Fibroblast of gingiva (primary cell): ENCODE measurements around the gene ACTL9.

ENCODE experiments used
- DNase-seq: peaks from one replicate; pipeline ENCODE4 v3.0.0-alpha.2; 2011; ENCODE audit warnings: low read depth

The ACTL9 gene

GRCh38 chr19:8684001-8684902 is 14.3 kb downstream of the ACTL9 start:
- no peak for DNase-seq

GRCh38 chr19:8682931-8683330 is 15.7 kb downstream of the ACTL9 start:
- DNase-seq = no peak

GRCh38 chr19:8682472-8682871 is 16.1 kb downstream of the ACTL9 start:
- DNase-seq = no peak

GRCh38 chr19:8681345-8682029 is 17.1 kb downstream of the ACTL9 start:
- DNase-seq = no peak

- DNase-seq = no peak
Observed at GRCh38 chr19:8680676-8681344, 17.8 kb downstream of the ACTL9 start.

DNA sequence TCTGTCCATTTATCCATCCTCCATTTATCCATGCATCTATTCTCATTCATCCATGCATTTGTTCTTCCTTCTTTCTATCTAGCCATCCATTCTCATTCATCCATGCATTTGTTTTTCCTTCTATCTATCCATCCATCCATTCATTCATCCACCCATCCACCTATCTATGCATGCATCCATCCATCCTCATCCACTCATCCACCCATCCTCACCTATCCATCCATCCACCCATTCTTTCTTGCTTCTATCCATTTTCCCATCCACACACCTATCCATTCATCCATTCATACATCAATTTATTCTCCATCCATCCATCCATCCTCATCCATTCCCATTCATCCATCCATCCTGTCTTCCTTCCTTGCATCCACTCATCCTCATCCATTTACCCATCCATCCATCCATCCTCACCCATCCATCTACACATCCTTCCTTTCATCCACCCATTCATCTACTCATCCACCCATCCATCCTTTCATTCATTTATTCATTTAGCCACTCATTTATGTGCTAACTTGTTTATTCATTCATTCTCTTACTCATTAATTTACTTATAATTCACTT is 20.3 kb downstream of the ACTL9 start:
- no peak for DNase-seq

DNA sequence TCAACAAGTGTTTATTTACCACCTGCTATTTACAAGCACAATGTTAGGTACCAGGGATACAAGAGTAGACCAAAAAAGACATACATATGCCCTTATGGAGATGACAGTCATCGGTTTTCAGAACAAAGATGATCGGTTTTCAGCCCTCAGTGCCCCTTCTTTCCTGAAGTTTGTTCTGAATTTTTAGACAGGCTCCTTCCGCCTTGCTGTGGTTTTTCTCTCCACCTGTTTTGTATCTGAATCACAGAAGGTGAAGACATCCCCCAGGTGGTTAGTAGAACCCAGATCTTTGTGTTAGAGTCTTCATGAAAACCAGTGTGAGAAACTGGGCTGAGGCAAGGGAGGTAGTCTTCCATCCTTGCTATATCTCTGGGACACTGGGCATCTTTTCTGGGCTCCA is 23.5 kb downstream of the ACTL9 start:
- DNase-seq = no peak

DNA sequence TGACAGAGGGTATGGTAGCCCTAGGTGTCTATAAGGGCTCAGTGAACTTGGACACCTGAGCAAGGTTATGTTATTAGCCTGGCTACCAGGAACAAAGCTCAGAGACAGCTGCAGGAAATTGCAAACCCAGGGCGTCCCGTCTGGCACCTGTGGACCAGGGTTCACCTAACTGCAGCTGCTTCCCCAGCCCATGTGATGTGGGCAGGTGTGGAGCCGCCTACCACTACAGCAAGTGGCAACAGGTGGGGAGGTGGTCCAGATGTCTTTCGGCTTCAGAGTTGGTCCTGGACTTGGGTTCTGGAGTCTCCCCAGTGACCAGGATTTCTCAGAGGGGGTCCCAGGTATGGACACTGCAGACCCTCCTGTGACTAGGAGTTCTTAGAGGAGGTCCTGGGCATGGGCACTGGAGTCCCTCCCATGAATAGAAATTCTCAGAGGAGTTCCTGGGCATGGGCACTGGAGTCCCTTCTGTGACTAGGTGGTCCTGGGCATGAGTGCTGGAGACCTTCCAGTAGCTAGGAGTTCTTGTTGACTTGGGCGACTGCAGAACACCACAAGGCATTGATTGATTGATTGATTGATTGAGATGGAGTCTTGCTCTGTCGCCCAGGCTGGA is 25.2 kb downstream of the ACTL9 start:
- no peak for DNase-seq

DNA sequence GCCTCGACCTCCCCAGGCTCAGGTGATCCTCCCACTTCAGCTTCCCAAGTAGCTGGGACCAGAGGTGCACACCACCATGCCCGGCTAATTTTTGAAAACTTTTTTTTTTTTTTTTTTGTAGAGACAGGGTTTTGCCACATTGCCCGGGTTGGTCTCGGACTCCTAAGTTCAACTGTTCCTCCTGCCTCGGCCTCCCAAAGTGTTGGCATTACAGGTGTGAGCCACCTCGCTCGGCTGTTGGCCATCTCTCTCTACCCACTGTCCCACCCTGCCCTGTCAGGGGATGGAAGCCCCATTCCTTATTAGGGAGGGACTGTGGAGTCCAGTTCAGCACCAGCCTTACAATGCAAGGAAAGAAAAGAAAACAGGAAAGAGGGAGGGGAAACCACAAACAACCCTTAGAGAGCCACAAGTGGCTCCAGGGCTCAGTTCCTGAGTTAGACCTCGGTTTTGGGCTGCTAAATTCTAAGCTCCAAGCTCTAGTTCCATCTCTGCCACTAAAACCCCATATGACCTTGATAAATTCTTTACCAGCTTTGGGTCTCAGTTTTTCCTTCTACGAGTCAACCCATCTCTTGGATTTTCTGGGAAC is 31.7 kb downstream of the ACTL9 start:
- no peak for DNase-seq

DNA sequence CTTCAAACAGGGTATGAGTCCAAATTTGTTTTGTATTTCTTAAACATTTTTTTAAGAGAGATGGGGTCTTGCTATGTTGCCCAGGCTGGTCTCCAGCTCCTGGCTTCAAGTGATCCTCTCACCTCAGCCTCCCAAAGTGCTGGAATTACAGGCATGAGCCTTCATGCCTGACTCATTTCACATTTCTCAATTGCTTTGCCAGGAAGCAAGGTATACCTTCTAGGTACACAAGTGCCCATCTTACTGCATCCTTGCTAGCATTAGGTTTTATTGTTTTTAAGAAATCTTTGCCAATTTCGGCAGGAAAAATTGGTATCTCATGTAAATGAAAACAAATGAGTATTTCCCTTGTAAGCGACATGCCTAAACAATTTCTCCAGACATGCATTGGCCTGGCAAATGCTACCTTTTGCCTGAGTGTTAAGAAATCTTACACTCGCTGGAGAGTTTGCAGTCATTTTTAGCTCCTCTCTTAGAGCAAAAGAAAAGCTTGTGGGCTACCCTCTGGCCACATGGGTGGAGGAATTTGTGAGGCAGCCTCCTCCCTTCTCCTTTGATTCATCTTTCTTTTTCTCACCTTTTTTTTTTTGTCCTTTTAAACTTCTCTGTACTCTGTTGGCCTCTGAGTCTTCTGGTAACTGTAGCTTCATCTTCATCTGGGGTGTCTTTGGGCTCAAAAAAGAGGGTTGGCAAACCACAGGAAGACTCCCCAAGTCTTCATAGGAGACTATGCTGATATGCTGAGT is 33.0 kb downstream of the ACTL9 start:
- DNase-seq = no peak

- DNase-seq = no peak
Observed at GRCh38 chr19:8664671-8665057, 33.9 kb downstream of the ACTL9 start.

- DNase-seq = no peak
Observed at GRCh38 chr19:8663920-8664670, 34.5 kb downstream of the ACTL9 start.

GRCh38 chr19:8662263-8662662 is 36.3 kb downstream of the ACTL9 start:
- no peak for DNase-seq

- no peak for DNase-seq
Observed at GRCh38 chr19:8659905-8660304, 38.7 kb downstream of the ACTL9 start.

DNA sequence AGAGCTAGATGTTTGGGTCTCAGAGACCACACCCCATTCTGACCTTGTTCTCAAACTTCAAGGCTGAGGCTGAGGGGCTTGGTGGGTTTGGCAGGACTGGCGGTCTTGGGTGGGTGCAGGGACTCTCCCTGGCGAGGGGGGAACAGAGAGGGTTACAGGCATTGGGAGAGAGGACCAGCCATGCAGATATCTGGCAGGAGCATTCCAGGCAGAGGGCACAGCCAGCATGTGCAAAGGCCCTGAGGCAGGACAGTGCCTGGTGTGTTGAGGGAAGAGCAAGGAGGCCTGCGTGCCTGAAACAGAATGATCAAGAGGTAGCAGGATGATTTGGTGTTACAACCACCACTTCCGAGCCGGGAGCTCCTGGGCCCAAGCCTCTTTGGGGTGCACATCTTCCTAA is 40.7 kb downstream of the ACTL9 start:
- DNase-seq = no peak

- DNase-seq = no peak
Observed at GRCh38 chr19:8655340-8655709, 43.3 kb downstream of the ACTL9 start.

DNA sequence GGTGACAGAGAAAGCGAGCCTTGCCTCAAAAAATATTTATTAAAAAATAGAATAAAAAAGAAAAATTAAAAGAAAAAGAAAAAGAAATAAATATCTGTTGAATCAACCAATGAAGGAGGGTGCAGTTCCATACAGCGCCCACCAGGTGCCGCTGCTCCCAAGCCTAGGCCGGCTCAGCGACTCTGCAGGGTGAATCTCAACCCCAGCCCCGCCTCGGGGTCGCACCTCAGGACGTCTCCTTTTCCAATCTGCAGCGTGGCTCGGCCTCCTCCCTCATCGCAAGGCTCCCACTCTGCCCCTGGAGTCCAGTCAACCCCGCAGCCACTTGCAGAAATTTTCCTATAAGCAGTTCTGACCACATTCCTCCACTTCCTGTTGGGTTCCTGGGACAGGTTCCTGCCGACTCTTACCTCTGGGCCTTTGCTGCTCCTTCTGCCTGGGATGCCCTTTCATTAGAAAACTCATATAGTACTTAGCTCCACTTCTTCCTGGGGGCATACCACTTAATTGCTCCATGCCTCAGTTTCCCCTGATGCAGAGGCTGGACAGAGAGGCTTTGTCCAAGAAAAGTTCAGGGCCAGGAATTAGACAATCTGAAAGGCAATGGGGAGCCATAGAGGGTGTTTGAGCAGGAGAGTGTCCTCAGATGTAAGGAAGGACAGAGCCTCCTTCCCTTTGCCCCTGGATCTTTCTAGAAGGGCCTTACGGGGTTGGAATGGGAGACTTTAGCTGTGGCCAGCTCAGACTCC is 43.8 kb downstream of the ACTL9 start:
- no peak for DNase-seq

DNA sequence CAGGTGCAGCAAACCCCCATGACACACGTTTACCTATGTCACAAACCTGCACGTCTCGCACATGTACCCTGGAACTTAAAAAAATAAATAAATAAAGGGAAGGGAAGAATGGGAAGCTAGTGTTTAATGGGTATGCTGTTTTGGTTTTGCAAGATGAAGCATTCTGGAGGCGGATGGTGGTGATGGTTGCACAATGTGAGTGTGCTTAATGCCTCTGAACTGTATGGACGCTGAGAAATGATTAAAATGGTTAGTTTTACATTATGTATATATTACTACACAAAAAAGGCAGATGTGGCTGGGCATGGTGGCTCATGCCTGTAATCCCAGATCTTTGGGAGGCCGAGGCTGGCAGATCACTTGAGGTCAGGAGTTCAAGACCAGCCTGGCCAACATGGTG is 50.4 kb downstream of the ACTL9 start:
- no peak for DNase-seq
